Fibroblast of lung (primary cell): ENCODE measurements around the gene IRAK3. TPM values are rescaled to one million over a fixed set of nuclear protein-coding genes. Genes with fewer than 3 reads are reported as not detected.

Source experiments
- DNase-seq, 2 donors: peaks; one replicate each; pipeline versions ENCODE4 v3.0.0 to v3.0.0-alpha.2; 2010; ENCODE audit warnings: low read depth in 2 of 2
- H2AFZ ChIP-seq: 2 replicates; pipeline ENCODE4 v1.5.1; 2012; ENCODE audit warnings: low read length, control low read depth, inconsistent platforms
- H3K27ac ChIP-seq: 2 replicates; pipeline ENCODE4 v1.5.1; 2011; ENCODE audit warnings: low read length, control low read depth; ENCODE audit not compliant: insufficient read depth
- H3K27me3 ChIP-seq: 2 replicates; pipeline ENCODE4 v1.5.1; 2011; ENCODE audit warnings: mild to moderate bottlenecking, low read length; ENCODE audit not compliant: control insufficient read depth, insufficient read depth
- H3K36me3 ChIP-seq: 2 replicates; pipeline ENCODE4 v1.5.1; 2011; ENCODE audit warnings: low read length; ENCODE audit not compliant: control insufficient read depth, insufficient read depth
- H3K4me1 ChIP-seq: 2 replicates; pipeline ENCODE4 v1.5.1; 2011; ENCODE audit warnings: low read length; ENCODE audit not compliant: control insufficient read depth, insufficient read depth; ENCODE audit errors: extremely low read depth
- H3K4me2 ChIP-seq: 2 replicates; pipeline ENCODE4 v1.5.1; 2011; ENCODE audit warnings: low read length, control low read depth; ENCODE audit not compliant: insufficient read depth; ENCODE audit errors: extremely low read depth
- H3K4me3 ChIP-seq, 4 experiments: fragments of 200-600 bp in 1 of 4; sonication (generic) in 1 of 4; replicated peaks in 1 of 4; 2 replicates each; pipeline ENCODE4 v1.5.1; 2011 to 2016; ENCODE audit warnings: low read length in 4 of 4, low read depth in 3 of 4, mild to moderate bottlenecking in 3 of 4, control low read depth in 2 of 4, inconsistent platforms in 1 of 4, mixed read lengths in 1 of 4; ENCODE audit not compliant: insufficient read depth in 1 of 4; ENCODE audit errors: control extremely low read depth in 1 of 4
- H3K79me2 ChIP-seq: 2 replicates; pipeline ENCODE4 v1.5.1; 2012; ENCODE audit warnings: mild to moderate bottlenecking, low read length, inconsistent platforms; ENCODE audit not compliant: control insufficient read depth, insufficient read depth
- H3K9ac ChIP-seq: 2 replicates; pipeline ENCODE4 v1.5.1; 2011; ENCODE audit warnings: mild to moderate bottlenecking, low read length, control low read depth; ENCODE audit not compliant: insufficient read depth
- H3K9me3 ChIP-seq: 2 replicates; pipeline ENCODE4 v1.5.1; 2012; ENCODE audit warnings: low read depth, low read length; ENCODE audit not compliant: control insufficient read depth, insufficient read depth
- H4K20me1 ChIP-seq: 2 replicates; pipeline ENCODE4 v1.5.1; 2011; ENCODE audit warnings: low read length; ENCODE audit not compliant: control insufficient read depth, insufficient read depth; ENCODE audit errors: extremely low read depth
- CTCF ChIP-seq, 2 donors: IDR thresholded peaks in 1 of 2; conservative IDR thresholded peaks in 1 of 2; 1 replicate in 1 of 2; 2 replicates in 1 of 2; pipeline ENCODE4 v1.5.1; 2011 to 2012; ENCODE audit warnings: low read length in 2 of 2, control low read depth in 1 of 2, inconsistent platforms in 1 of 2, low read depth in 1 of 2, mild to moderate bottlenecking in 1 of 2
- EZH2 ChIP-seq: IDR thresholded peaks from 2 replicates; pipeline ENCODE4 v1.5.1; 2012; ENCODE audit warnings: low read length, control low read depth, mild to moderate bottlenecking; ENCODE audit errors: missing control alignments
- polyA plus RNA-seq, 2 donors: library from polyadenylated mRNA; depleted of rRNA in 1 of 2; stranded (reverse) in 1 of 2; unstranded in 1 of 2; fragments of >200 nt; gene quantifications; 2 replicates each; pipeline ENCODE4 v1.2.1, GENCODE V29; 2011 to 2012; ENCODE audit warnings: missing spikeins in 1 of 2
- total RNA-seq: library from RNA; depleted of rRNA; stranded (reverse); fragments of >200 nt; gene quantifications from 2 replicates; pipeline ENCODE4 v1.2.1, GENCODE V29; 2014

IRAK3 gene
- total and polyA plus RNA-seq, 2 donors (not counting 1 experiment from before 2014, with no cell fraction given) = 3.2 to 11.1 TPM

GRCh38 chr12:66199831-66200509 is 11.0 kb downstream of the IRAK3 start:
- Histone ChIP-seq H3K36me3 (no peaks in the 10 kb centered on the region), H3K27ac (no peak overlapping the region)

GRCh38 chr12:66203820-66204219 is 14.8 kb downstream of the IRAK3 start:
- DNase-seq = no peak
- TF ChIP-seq CTCF (conservative IDR thresholded peaks at IDR 0.05 in 1 of 2, IDR thresholded peaks at IDR 0.05 in 1 of 2; ENCODE audit: low read depth in 1 of 2, low read length in 2 of 2) = no peak
- TF ChIP-seq EZH2 = no peak
- no peaks in the 10 kb centered on the region for H3K27me3 ChIP-seq

More at GRCh38 chr12:66199831-66200509, 11.0 kb downstream of the IRAK3 start:
- H3K4me1 ChIP-seq = peaks cover 5% of the 10 kb centered on the region
- H3K27me3 ChIP-seq = no peaks in the 10 kb centered on the region
- no peaks in the 10 kb centered on the region for H3K9me3 ChIP-seq
- H4K20me1 ChIP-seq = no peaks in the 10 kb centered on the region
- no peak overlapping the region for H3K9ac ChIP-seq
- no peaks in the 10 kb centered on the region for H3K79me2 ChIP-seq
- no peak overlapping the region for H3K4me3 ChIP-seq
- no peak for TF ChIP-seq EZH2
- no peak for TF ChIP-seq CTCF (conservative IDR thresholded peaks at IDR 0.05 in 1 of 2, IDR thresholded peaks at IDR 0.05 in 1 of 2; ENCODE audit: low read depth in 1 of 2, low read length in 2 of 2)
- no peak overlapping the region for H2AFZ ChIP-seq
- H3K4me2 ChIP-seq = no peak overlapping the region
- no peak for DNase-seq

GRCh38 chr12:66206141-66206540 is 17.1 kb downstream of the IRAK3 start:
- no peaks in the 10 kb centered on the region for H3K79me2 ChIP-seq
- no peak for DNase-seq
- H3K4me1 ChIP-seq = no peaks in the 10 kb centered on the region
- no peak overlapping the region for H3K9ac ChIP-seq
- H3K9me3 ChIP-seq = no peaks in the 10 kb centered on the region
- no peaks in the 10 kb centered on the region for H4K20me1 ChIP-seq
- no peak overlapping the region for H3K27ac ChIP-seq
- H3K27me3 ChIP-seq = no peaks in the 10 kb centered on the region
- no peak overlapping the region for H3K4me2 ChIP-seq
- no peak overlapping the region for H3K4me3 ChIP-seq
- H3K36me3 ChIP-seq = no peaks in the 10 kb centered on the region
- TF ChIP-seq CTCF (conservative IDR thresholded peaks at IDR 0.05 in 1 of 2, IDR thresholded peaks at IDR 0.05 in 1 of 2; ENCODE audit: low read depth in 1 of 2, low read length in 2 of 2) (no peak), EZH2 (no peak)
- H2AFZ ChIP-seq = no peak overlapping the region

More at GRCh38 chr12:66203820-66204219, 14.8 kb downstream of the IRAK3 start:
- Histone ChIP-seq H3K79me2 (no peaks in the 10 kb centered on the region), H3K4me3 (no peak overlapping the region), H3K4me2 (no peak overlapping the region), H4K20me1 (no peaks in the 10 kb centered on the region), H3K9me3 (no peaks in the 10 kb centered on the region), H3K4me1 (no peaks in the 10 kb centered on the region), H2AFZ (no peak overlapping the region), H3K9ac (no peak overlapping the region), H3K36me3 (no peaks in the 10 kb centered on the region), H3K27ac (no peak overlapping the region)
